Measurements from ENCODE around the gene CSKMT.
"Not testable (repeated sequence)": the region's sequence is repeated elsewhere in the genome, so short reads cannot be mapped to it uniquely, and the experiment has no call there.

CSKMT gene

DNA sequence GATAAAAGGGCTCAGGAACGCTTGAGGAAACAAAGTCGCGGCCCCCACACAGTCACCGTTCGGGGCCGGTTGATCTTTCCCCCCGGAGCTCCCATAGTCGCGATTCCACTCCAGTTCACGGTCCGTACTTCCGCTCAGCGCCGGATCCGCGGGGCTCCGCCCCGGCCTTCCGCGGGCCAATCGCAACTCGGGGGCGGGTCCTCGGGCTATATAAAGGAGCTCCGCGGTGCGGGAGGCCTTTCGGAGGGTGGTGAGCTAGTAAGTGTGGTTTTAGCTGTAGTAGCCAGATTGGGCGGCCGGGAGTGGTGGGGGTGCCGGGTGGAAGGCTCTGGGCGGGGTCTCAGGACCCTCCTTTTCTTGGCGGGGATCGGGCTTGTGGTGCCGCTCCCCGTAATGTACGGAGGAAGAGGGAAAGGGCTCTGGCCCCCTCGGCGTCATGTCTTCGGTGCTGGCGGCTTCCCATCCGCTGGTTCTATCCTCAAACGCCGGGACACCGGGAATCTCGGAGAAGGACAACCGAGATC lies at the start of gene CSKMT, which contains the start of gene C11orf98:
TSS of gene CSKMT (plus strand) at position 238 of the 524 bp plus-strand sequence. CDS start 568 bp downstream, outside the sequence.
TSS of gene C11orf98 (minus strand) at position 136 of the 524 bp plus-strand sequence. CDS start at position 95, 41 bp downstream.
- peak; percentile 96 for DNase-seq

GRCh38 chr11:62615521-62615920 lies 49.6 kb upstream of the CSKMT start:
- no peak for DNase-seq

- DNase-seq: not testable (repeated sequence)
Observed at GRCh38 chr11:62616957-62617356, 48.2 kb upstream of the CSKMT start.

GRCh38 chr11:62621027-62621566 lies 44.0 kb upstream of the CSKMT start:
- DNase-seq: no peak

DNA sequence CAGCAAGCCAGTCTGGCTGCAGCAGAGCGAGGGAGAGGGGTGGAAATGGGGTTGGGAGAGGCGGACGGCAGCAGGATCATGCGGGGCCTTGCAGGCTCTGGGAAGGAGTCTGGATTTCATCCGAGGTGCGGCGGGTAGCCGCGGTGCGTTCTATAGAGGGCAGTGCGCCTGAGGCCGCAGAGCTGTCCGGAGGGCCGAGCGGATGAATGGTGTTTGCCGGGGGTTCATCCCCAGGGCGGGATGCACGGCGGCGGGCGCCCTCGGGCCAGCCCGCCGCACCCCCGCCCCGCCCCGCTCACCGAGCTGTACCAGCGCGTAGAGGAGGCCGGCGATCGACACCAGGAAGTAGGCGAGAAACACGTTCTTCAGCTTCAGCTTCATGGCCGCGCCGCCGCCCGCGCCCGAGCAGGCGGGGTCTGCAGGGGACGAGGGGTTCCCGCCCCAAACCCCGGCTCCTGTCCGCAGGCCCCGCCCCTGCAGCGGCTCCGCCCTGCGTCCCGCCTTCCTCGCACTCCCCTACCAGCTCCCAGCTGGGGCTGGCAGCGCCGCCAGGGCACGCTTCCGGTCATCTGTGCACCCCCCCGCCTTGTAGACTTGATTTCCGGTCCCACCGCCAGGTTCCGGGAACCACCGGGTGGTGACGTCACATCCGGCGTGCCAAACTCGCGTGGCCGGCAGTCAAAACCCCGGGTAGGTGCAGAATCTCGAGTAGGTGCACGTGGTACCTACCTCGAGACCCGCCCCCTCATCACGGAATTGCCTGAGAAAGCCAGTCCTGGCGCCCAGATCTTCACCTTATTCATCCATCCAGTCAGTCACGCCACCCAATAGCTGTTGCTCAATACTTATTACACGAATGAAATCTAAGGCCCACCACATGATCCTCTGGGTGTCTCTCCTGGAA lies 43.3 kb upstream of the CSKMT start, which contains the start of gene B3GAT3:
TSS of gene B3GAT3 (minus strand) at position 420 of the 904 bp plus-strand sequence. CDS start at position 381, 39 bp downstream.
- DNase-seq: peak; percentile 97 to 99

GRCh38 chr11:62622476-62623089 lies 42.5 kb upstream of the CSKMT start:
- DNase-seq: no peak

DNA sequence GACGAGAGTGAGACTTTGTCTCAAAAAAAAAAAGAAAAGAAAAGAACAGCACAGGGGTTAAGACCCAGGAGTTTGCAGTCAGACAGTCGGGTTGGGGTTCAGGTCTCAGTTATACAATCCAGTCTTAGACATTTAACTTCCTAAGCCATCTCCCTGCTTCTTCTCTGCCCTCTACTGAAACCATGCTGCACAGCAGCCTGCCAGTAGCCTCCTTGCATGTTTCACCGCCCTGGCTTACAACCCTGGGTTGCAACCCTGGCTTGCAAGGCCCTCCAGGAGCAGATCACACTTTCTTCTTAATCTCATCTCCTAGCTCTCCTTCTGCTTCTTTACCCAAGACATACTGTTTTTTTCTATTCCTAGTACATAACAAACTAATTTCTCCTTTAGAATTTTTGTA lies 37.4 kb upstream of the CSKMT start:
- DNase-seq: no peak

- no peak for DNase-seq
Observed at GRCh38 chr11:62632492-62632891, 32.6 kb upstream of the CSKMT start.

DNA sequence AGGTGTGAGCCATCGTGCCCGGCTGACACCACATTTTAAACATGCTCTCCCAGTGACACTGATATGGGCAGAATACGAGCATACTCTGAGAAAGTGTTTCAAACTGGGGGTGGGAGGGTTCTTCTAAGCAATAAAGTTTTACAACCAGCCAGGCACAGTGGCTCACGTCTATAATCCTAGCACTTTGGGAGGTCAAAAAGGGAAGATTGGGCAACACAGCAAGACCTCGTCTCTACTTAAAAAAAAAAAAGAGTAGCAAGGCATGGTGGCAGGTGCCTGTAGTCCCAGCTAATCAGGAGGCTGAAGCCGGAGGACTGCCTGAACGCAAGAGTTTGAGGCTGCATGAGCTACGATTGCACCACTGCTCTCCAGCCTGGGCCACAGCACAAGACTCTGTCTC lies 20.9 kb upstream of the CSKMT start:
- DNase-seq: no peak

DNA sequence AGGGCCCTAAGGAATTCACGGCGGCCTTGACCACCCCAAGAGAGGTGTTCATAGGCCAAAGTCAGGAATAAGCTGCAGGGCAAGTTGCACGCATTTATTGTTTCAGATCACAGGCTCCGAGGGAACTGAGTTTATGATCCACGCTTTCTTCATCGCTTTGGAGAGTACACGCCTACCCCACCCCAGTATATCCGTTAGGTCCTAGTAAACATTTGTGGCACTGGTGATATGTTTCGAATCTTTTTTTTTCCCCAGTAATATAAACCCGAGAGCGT lies 19.5 kb upstream of the CSKMT start:
- DNase-seq: no peak

DNA sequence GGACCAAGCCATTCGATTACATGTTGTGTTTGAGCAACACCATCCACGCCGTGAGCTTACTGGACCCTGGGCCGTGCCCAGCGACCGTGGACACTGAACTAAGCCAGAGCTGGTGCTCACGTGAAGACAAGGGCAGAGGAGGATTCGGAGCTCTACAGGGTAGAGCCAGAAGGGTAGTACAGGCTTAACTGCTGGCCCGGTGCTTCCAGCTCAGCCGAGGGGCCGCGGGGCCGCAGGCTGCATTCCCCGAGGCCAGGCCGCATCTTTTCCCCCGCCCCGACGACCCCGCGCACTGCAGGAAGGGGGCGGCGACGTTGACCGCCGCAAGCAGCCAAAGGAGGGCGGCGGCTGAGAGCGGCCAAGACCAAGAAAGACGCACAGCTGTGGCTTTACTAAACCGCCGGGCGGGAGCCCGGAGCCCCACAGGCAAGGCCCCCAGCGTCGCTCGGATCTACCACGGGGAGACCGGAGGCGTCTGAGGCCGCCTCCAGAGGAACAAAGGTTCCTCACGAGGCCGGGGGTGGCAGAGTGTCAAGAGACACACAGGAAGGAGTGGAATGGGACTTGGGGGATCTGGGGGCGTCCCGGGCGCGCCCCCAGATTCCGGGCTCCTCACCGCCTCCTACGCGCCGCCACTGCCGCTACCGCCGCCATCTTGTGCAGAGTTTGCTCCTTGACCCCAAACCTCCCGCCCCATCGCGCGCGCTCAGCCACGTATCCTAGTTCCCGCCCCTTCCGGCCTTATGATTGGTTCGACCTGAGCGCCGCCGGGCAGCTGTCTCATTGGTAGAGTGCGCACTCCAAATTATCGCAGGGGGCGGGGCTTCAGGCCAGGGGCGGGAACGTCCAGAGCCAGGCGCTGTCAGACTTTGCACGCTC lies 18.9 kb upstream of the CSKMT start, which contains the start of gene GANAB:
TSS of gene GANAB (minus strand) at position 668 of the 879 bp plus-strand sequence. CDS start at position 654, 14 bp downstream.
- DNase-seq: peak; percentile 99 to 100

DNA sequence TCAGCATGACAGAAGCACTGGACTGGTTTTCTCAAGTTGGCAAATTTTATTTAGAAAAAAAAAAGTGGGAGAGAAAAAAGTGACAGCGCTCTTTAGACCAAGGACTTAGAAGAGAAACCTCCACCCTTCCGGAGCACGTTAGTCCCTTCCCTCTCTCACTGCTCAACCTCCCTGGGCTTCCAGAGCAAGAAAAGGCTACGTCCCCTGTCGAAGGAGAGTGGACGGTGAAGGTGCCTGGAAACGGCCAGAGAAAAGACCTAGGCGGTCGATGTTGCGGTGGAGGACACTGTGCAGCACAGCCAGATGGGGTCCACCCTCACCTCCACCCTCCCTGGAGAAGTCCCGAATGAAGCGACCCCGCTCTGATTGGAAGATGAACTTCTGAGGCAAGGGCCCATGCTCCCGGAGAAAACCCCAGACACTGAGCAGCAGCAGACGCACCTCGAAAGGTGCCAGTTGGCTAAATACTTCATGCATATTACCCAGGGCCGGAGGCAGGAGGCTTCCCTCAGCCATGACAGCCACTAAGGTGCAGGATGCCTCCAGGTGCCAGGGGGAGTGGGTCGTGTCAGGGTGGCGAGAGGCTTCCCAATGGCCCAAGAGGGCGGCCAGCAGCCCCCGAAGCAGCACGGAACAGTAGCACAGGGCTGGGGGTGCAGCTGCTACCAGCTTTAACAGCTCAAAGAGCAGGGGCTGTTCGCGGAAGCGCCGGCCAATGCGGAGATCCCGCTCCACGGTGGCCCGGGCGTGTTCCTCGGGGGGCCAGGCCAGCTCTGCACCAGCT lies 18.1 kb upstream of the CSKMT start:
- no peak for DNase-seq

DNA sequence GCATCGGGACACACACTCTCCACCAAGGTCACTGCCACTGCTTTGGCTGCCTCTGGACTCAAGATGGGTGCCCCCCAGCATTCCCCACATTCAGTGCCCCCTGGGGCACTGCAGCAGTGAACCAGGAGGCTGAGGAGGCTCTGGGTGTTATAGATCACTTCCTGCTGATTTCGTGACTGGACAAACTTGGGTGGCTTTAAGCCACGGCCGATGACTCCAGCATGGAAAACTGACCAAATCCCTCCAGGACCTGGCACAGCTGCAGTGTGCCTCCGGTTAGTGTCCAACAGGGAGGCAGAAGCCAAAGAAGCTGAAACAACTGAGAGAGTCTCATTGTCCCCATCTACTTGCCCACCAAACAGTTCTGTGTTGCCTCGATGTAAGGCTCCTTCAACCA lies 17.5 kb upstream of the CSKMT start:
- no peak for DNase-seq

- no peak for DNase-seq
Observed at GRCh38 chr11:62648185-62648966, 16.7 kb upstream of the CSKMT start.

DNA sequence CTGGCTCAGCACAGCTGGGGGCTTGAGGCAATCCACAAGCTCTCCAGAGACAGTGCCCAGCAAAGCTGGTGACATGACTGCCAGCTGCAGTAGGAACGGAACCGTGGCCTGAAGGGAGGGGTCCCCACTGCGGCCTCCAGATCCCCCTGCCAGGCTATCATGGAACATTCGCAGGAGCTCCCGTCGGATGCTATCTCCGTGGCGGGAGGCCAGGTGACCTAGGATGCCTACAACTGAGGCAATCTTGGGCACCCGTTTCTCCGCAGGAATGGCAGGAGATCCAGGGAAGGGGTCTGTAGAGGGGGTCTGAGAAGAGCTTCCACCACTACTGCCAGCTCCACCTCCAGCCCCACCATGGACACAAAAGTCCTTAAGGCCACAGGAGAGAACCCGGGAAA lies 16.1 kb upstream of the CSKMT start:
- DNase-seq: no peak

GRCh38 chr11:62649486-62649885 lies 15.6 kb upstream of the CSKMT start:
- no peak for DNase-seq

DNA sequence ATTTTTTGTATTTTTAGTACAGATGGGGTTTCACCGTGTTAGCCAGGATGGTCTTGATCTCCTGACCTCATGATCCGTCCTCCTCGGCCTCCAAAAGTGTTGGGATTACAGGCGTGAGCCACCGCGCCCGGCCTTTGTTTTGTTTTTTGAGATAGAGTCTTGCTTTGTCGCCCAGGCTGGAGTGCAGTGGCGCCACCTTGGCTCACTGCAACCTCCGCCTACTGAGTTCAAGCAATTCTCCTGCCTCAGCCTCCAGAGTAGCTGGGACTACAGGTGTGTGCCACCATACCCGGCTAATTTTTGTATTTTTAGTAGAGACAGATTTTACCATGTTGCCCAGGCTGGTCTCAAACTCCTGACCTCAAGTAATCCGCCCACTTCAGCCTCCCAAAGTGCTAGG lies 14.8 kb upstream of the CSKMT start:
- not testable (repeated sequence) for DNase-seq

- no peak for DNase-seq
Observed at GRCh38 chr11:62652161-62653006, 12.7 kb upstream of the CSKMT start.

- DNase-seq: no peak
Observed at GRCh38 chr11:62654297-62654696, 10.8 kb upstream of the CSKMT start.
